GM10248 (cell line): ENCODE data around the gene SLC16A2.

ENCODE experiments used
- CTCF ChIA-PET: fragments of 300-600 bp; sonication (Branson Sonifier 250); formaldehyde crosslinking; extraction: SDS; loops from one replicate; lab custom pipeline; 2021; ENCODE audit warnings: antibody characterized with exemption; lab: Yijun Ruan, JAX
- POLR2A ChIA-PET: fragments of 350-650 bp; sonication (Branson Sonifier 250); formaldehyde crosslinking; extraction: SDS; loops from one replicate; lab custom pipeline; 2020; ENCODE audit warnings: antibody characterized with exemption; lab: Yijun Ruan, JAX
- DNase-seq: peaks from one replicate; pipeline ENCODE4 v3.0.0; 2012; ENCODE audit errors: extremely low spot score
- CTCF ChIP-seq: IDR thresholded peaks from 2 replicates; pipeline ENCODE4 v1.5.1; 2012; ENCODE audit warnings: mild to moderate bottlenecking, low read depth; ENCODE audit errors: extremely low read depth, missing control alignments, control extremely low read depth

The SLC16A2 gene

DNA sequence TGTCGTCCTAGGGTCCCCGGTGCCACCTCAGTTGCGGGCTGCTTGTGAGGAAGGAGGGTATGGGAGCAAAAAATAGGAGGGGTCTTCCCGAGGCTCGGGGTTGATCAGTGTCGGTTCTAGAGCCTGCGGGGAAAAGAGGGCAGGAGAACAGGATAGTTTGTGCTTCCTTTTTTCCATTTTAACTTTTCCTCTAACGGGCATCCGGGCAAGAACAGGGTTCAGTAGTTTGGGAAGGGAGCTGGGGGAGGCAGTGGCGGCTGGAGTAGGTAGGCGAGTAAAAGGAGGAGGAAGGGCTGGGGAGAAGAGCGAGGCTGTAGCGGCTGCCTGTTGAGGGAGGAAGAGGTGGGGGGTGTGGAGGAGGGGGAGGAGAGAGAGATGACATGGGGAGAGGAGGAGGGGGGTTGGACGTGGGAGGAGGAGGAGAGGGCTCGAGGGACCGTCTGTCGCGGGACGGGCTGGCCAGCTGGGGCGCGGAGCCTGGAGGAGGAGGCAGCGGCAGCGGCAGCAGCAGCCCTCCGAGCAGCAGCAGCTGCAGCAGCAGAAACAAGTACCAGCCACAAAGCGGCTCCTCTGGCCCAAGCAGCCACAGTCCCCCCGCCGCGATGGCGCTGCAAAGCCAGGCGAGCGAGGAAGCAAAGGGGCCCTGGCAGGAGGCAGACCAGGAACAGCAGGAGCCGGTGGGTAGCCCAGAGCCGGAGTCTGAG is at the start of gene SLC16A2:
Gene SLC16A2, plus strand, starts transcription at position 458 of the 704 bp plus-strand sequence. Its CDS starts 145 bp downstream, at position 603.
- DNase-seq, result peak; percentile 25
- CTCF ChIA-PET, result no interaction called here
- POLR2A ChIA-PET, result no interaction called here
- no peak for TF ChIP-seq CTCF

- no peak for DNase-seq
- ChIA-PET POLR2A (no interaction called here), CTCF (interaction anchor here (1.0 kb wide), 1 partner anchor 28 kb away, joined by 3 read pairs; no protein-coding TSS in a partner anchor)
- no peak for TF ChIP-seq CTCF
Observed at GRCh38 chrX:74372272-74372671, 49.0 kb upstream of the SLC16A2 start.

DNA sequence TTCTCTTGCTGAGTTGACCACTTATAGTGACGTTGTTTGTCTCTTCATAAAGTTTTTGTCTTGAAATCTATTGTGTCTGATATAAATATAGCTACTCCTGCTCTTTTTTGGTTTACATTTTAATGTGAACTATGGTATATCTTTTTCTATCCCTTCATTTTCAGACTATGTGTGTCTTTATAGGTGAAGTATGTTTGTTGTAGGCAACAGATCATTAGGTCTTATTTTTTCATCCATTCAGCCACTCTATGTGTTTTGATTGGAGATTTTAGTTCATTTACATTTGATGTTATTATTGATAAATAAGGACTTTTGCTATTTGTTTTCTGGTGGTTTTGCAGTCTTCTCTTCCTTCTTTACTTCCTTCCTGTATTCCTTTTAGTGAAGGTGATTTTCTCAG is 44.0 kb upstream of the SLC16A2 start:
- POLR2A ChIA-PET, result no interaction called here
- CTCF ChIA-PET, result no interaction called here
- DNase-seq, result no peak
- no peak for TF ChIP-seq CTCF

- peak; percentile 58 for DNase-seq
- ChIA-PET POLR2A (no interaction called here), CTCF (interaction anchor here (1.8 kb wide), 1 partner anchor 178 kb away, joined by 4 read pairs; no protein-coding TSS in a partner anchor)
- TF ChIP-seq CTCF, result peak; percentile 70
Observed at GRCh38 chrX:74382613-74383012, 38.7 kb upstream of the SLC16A2 start.

GRCh38 chrX:74383611-74384010 is 37.7 kb upstream of the SLC16A2 start:
- DNase-seq, result peak; percentile 16
- ChIA-PET POLR2A (no interaction called here), CTCF (interaction anchor here (1.2 to 1.4 kb wide), 3 partner anchors 9 to 163 kb away, joined by 3 to 6 read pairs (median 3); no protein-coding TSS in a partner anchor)
- TF ChIP-seq CTCF, result peak; percentile 45

DNA sequence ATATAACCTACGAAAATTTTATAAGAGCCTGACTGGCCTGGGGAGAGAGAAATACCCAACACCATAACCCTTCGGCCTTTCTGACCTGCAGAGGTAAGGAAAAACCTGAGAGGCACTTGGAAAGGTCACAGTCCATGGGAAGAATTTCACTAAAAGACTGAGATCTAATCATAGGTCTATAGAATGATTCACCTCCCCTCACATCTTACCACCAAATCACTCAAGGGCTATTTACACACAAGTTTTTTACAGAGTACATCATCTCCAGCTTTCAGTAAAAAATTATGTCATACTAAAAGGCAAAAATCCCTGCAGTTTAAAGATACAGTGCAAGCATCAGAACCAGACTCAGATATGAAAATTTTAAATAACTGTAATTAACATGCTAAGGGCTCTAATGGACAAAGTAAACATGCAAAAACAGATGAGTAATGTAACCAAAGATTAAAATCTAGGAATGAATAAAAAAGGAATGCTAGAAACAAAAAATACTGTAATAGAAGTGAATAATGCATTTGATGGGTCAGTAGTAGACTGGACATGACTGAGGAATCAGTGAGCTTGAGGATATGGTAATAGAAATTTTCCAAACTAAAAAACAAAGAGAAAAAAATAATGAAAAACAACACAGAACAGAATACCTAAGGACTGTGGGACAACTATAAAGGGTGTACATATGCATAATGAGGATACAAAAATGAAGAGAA is 32.1 kb upstream of the SLC16A2 start:
- no peak for DNase-seq
- CTCF ChIA-PET, result no interaction called here
- POLR2A ChIA-PET, result no interaction called here
- TF ChIP-seq CTCF, result no peak
